GM23338 (cell line): ENCODE data around the gene SERINC4.

ENCODE experiments used
- CREB1 ChIP-seq: fragments of 250-450 bp; sonication (Bioruptor Pico); IDR thresholded peaks from 2 replicates; pipeline ENCODE4 v1.5.0; 2020; ENCODE audit warnings: low read depth, mild to moderate bottlenecking, moderate library complexity
- CTCF ChIP-seq, 2 experiments: fragments of 200-600 bp in 1 of 2; sonication (generic) in 1 of 2; conservative IDR thresholded peaks; 2 replicates each; pipeline versions ENCODE4 v1.5.1 to v1.6.1; 2016 to 2017; ENCODE audit warnings: antibody characterized with exemption in 2 of 2, low read depth in 2 of 2, mild to moderate bottlenecking in 2 of 2, moderate library complexity in 1 of 2
- REST ChIP-seq: IDR thresholded peaks from one replicate; pipeline ENCODE4 v1.6.1; 2018; ENCODE audit warnings: antibody characterized with exemption; ENCODE audit not compliant: unreplicated experiment

GRCh38 chr15:43791993-43792760 is 7.8 kb downstream of the SERINC4 start, which contains the start of gene SERF2:
- TF ChIP-seq CTCF (conservative IDR thresholded peaks at IDR 0.05; ENCODE audit: low read depth in 2 of 2) = no peak
- TF ChIP-seq REST = no peak
- peak; percentile 77 for TF ChIP-seq CREB1 (CRISPR knock-in tag)
